ENCODE data around the gene NAB1.

Gene NAB1

GRCh38 chr2:190722061-190722759 lies 73.3 kb downstream of the NAB1 start:
- no peak for TF ChIP-seq CTCF (IDR thresholded peaks at IDR 0.05; ENCODE audit: extremely low read depth, insufficient read depth, missing control alignments)
- DNase-seq (ENCODE audit: low spot score): peak; percentile 48
- in situ Hi-C loops (cut with MboI; ENCODE audit: low pct_unique_long_range_greater_than_20kb, low sequenced_read_pairs, unreplicated experiment): no loop called here

DNA sequence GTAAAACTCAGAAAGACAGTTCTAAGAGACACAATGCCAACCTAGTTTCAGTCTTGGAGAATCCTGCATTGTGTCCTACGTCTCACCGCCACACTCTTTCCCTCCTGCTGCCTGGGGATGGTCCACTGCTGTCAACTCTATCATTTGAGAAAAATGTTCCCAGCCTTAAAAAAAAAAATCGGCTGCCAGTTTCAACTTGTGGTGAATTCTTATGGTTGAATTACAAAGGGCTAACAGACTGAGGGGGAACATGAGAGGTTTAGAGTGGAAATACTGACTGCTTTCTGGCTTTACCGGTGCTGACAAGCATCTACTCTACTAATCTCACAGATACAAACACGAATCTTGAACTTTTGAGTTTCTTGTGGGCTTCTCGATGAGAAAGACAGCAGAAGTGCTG lies 74.0 kb downstream of the NAB1 start:
- no peak for DNase-seq (ENCODE audit: low spot score)
- in situ Hi-C loops (cut with MboI; ENCODE audit: low pct_unique_long_range_greater_than_20kb, low sequenced_read_pairs, unreplicated experiment): no loop called here
- no peak for TF ChIP-seq CTCF (IDR thresholded peaks at IDR 0.05; ENCODE audit: extremely low read depth, insufficient read depth, missing control alignments)

GRCh38 chr2:190723397-190724090 lies 74.7 kb downstream of the NAB1 start:
- TF ChIP-seq CTCF (IDR thresholded peaks at IDR 0.05; ENCODE audit: extremely low read depth, insufficient read depth, missing control alignments): no peak
- DNase-seq (ENCODE audit: low spot score): no peak
- in situ Hi-C loops (cut with MboI; ENCODE audit: low pct_unique_long_range_greater_than_20kb, low sequenced_read_pairs, unreplicated experiment): no loop called here

DNA sequence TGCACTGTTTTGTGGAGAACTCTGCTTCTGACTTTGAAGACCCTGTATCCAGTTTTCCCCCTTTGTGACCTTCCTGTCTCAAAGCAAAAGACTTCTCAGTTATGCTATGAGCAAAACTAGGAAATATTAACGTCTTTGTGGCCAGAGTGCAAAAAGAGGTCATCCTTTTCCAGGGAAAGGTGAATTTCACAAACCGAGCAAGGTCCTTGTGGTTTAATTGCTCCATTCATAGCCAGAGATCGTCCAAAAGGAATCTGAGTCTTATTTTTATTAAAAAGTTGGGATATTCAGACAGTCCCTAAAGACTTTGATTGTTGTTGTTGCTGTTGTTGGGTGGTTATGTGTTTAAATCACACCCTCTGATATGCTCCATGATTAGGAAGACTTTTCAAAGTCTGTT lies 77.4 kb downstream of the NAB1 start:
- DNase-seq (ENCODE audit: low spot score): no peak
- TF ChIP-seq CTCF (IDR thresholded peaks at IDR 0.05; ENCODE audit: extremely low read depth, insufficient read depth, missing control alignments): no peak
- in situ Hi-C loops (cut with MboI; ENCODE audit: low pct_unique_long_range_greater_than_20kb, low sequenced_read_pairs, unreplicated experiment): no loop called here

DNA sequence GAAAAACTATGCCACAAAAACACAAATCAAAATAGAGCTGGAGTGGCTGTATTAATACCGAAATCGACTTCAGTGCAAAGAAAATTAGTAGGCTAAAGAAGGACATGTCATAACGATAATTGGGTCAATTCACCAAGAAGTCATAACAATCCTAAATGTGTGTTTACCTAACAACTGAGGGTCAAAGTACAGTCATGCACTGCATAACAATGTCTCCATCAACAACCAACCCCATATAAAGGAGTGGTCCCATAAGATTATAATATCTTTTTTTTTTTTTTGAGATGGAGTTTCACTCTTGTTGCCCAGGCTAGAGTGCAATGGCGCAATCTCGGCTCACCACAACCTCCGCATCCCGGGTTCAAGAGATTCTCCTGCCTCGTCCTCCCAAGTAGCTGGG lies 87.5 kb downstream of the NAB1 start:
- DNase-seq (ENCODE audit: low spot score): no peak
- TF ChIP-seq CTCF (IDR thresholded peaks at IDR 0.05; ENCODE audit: extremely low read depth, insufficient read depth, missing control alignments): no peak
- in situ Hi-C loops (cut with MboI; ENCODE audit: low pct_unique_long_range_greater_than_20kb, low sequenced_read_pairs, unreplicated experiment): no loop called here

DNA sequence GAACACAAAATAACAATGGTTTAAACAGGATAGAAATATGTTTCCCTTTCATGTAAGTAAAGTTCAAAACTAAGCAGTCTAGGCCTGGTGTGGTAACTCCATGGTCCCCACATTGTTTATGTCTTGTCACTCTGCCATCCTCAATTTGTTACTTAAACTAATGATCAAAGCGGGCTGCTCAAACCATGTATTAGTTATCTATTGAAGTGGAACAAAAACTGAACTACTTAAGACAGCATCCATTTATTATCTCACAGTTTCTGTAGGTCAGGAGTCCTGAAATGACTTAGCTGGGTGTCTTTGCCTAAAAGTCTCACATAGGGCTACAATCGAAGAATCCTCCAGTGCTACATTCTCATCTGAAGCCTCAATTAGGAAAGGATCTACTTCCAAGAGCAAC lies 91.6 kb downstream of the NAB1 start:
- in situ Hi-C loops (cut with MboI; ENCODE audit: low pct_unique_long_range_greater_than_20kb, low sequenced_read_pairs, unreplicated experiment): no loop called here
- no peak for DNase-seq (ENCODE audit: low spot score)

More for the DNA sequence above, 91.6 kb downstream of the NAB1 start:
- TF ChIP-seq CTCF (IDR thresholded peaks at IDR 0.05; ENCODE audit: extremely low read depth, insufficient read depth, missing control alignments): no peak

Data from GM13977 (cell line).